Right lobe of liver (tissue), 4 donors: ENCODE data around the gene NRIP3.
"Not testable (repeated sequence)": the region's sequence is repeated elsewhere in the genome, so short reads cannot be mapped to it uniquely, and the experiment has no call there.

ENCODE experiments used
- POLR2A ChIP-seq: fragments of 450-650 bp; IDR thresholded peaks from one replicate; pipeline ENCODE4 v1.6.1; 2017; ENCODE audit warnings: antibody characterized with exemption, mild to moderate bottlenecking
- TF ChIP-seq, protein P1 (sequence below), 4 donors: fragments of 200-600 bp in 3 of 4; fragments of 450-650 bp in 1 of 4; IDR thresholded peaks; one replicate each; pipeline versions ENCODE4 v1.5.1 to v1.8.0; 2016 to 2022; ENCODE audit warnings: antibody characterized with exemption in 4 of 4, mild to moderate bottlenecking in 2 of 4
- donor health status: DM: no; HTN: no; CAD: no.
- donor health status: DM: no; HTN: no; CAD: no.
- donor health status: DM: no; HTN: yes; CAD: no.

DNA sequence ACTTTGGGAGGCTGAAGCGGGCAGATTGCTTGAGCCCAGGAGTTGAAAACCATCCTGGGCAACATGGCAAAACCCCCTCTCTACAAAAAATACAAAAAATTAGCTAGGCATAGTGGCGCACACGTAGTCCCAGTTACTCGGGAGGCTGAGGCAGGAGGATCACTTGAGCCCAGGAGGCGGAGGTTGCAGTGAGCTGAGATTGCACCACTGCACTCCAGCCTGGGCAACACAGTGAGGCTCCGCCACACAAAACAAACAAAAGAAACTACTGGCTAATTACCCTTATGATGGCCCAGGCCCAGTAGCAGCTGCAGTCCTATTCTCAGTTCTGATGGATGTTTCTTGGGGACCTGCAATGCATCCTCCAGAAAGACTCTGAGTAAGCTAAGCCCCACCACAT lies 17.0 kb downstream of the NRIP3 start:
- TF ChIP-seq, protein P1, sequence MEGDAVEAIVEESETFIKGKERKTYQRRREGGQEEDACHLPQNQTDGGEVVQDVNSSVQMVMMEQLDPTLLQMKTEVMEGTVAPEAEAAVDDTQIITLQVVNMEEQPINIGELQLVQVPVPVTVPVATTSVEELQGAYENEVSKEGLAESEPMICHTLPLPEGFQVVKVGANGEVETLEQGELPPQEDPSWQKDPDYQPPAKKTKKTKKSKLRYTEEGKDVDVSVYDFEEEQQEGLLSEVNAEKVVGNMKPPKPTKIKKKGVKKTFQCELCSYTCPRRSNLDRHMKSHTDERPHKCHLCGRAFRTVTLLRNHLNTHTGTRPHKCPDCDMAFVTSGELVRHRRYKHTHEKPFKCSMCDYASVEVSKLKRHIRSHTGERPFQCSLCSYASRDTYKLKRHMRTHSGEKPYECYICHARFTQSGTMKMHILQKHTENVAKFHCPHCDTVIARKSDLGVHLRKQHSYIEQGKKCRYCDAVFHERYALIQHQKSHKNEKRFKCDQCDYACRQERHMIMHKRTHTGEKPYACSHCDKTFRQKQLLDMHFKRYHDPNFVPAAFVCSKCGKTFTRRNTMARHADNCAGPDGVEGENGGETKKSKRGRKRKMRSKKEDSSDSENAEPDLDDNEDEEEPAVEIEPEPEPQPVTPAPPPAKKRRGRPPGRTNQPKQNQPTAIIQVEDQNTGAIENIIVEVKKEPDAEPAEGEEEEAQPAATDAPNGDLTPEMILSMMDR (IDR thresholded peaks at IDR 0.05), result not testable (repeated sequence)
- TF ChIP-seq POLR2A, result not testable (repeated sequence)
